SK-N-SH treated with all-trans-retinoic acid at 6 μM for 48 hours (cell line): Measurements from ENCODE around the gene ZNF710.

Experiments
- ATAC-seq: fragments of 200-7000 bp; cut with Tn5 transposase; 3 replicates; pipeline ENCODE4 v1.9.1; 2020; ENCODE audit warnings: mild to moderate bottlenecking, moderate library complexity
- ARNTL ChIP-seq: fragments of 450-650 bp; formaldehyde crosslinking; IDR thresholded peaks from 2 replicates; pipeline ENCODE4 v1.5.0; 2020; ENCODE audit warnings: low read depth, mild to moderate bottlenecking, moderate library complexity, borderline replicate concordance
- BACH2 ChIP-seq: fragments of 250-450 bp; sonication (Bioruptor Pico); IDR thresholded peaks from 2 replicates; pipeline ENCODE4 v1.9.0; 2021; ENCODE audit warnings: mild to moderate bottlenecking, borderline replicate concordance
- CSDC2 ChIP-seq: fragments of 250-450 bp; sonication (Bioruptor Pico); IDR thresholded peaks from 2 replicates; pipeline ENCODE4 v1.5.0; 2020; ENCODE audit warnings: mild to moderate bottlenecking, moderate library complexity
- ESRRG ChIP-seq: fragments of 250-450 bp; sonication (Bioruptor Pico); IDR thresholded peaks from 2 replicates; pipeline ENCODE4 v1.6.1; 2021; ENCODE audit warnings: mild to moderate bottlenecking
- GLIS3 ChIP-seq: fragments of 250-450 bp; sonication (Bioruptor Pico); IDR thresholded peaks from 2 replicates; pipeline ENCODE4 v1.5.0; 2020; ENCODE audit warnings: mild to moderate bottlenecking, moderate library complexity
- ISL1 ChIP-seq: fragments of 250-450 bp; sonication (Bioruptor Pico); IDR thresholded peaks from 2 replicates; pipeline ENCODE4 v2.1.2; 2022; ENCODE audit warnings: mild to moderate bottlenecking, moderate library complexity
- OSR1 ChIP-seq: fragments of 250-450 bp; sonication (Bioruptor Pico); IDR thresholded peaks from 2 replicates; pipeline ENCODE4 v1.8.0; 2022; ENCODE audit warnings: moderate library complexity, mild to moderate bottlenecking, inconsistent platforms
- PPARA ChIP-seq: fragments of 250-450 bp; sonication (Bioruptor Pico); IDR thresholded peaks from 2 replicates; pipeline ENCODE4 v1.5.0; 2020; ENCODE audit warnings: mild to moderate bottlenecking, borderline replicate concordance
- RARB ChIP-seq: fragments of 250-450 bp; sonication (Bioruptor Pico); IDR thresholded peaks from 2 replicates; pipeline ENCODE4 v1.8.0; 2021; ENCODE audit warnings: mild to moderate bottlenecking, moderate library complexity
- SNAI2 ChIP-seq: fragments of 250-450 bp; sonication (Bioruptor Pico); IDR thresholded peaks from 2 replicates; pipeline ENCODE4 v1.5.0; 2020; ENCODE audit warnings: mild to moderate bottlenecking, moderate library complexity
- TCF4 ChIP-seq: fragments of 250-450 bp; sonication (Bioruptor Pico); IDR thresholded peaks from 2 replicates; pipeline ENCODE4 v1.8.0; 2021; ENCODE audit warnings: mild to moderate bottlenecking, moderate library complexity, borderline replicate concordance
- TOX ChIP-seq: fragments of 250-450 bp; sonication (Bioruptor Pico); IDR thresholded peaks from 2 replicates; pipeline ENCODE4 v1.8.0; 2021; ENCODE audit warnings: mild to moderate bottlenecking, moderate library complexity, borderline replicate concordance
- ZC3H10 ChIP-seq: fragments of 250-450 bp; sonication (Bioruptor Pico); IDR thresholded peaks from 2 replicates; pipeline ENCODE4 v1.5.1; 2021; ENCODE audit warnings: mild to moderate bottlenecking, moderate library complexity
- ZFP3 ChIP-seq: fragments of 250-450 bp; sonication (Bioruptor Pico); IDR thresholded peaks from 2 replicates; pipeline ENCODE4 v1.5.0; 2020; ENCODE audit warnings: mild to moderate bottlenecking, moderate library complexity
- ZFP30 ChIP-seq: fragments of 450-650 bp; formaldehyde crosslinking; IDR thresholded peaks from 2 replicates; pipeline ENCODE4 v1.5.0; 2022; ENCODE audit warnings: mild to moderate bottlenecking, moderate library complexity
- ZNF565 ChIP-seq: fragments of 450-650 bp; formaldehyde crosslinking; conservative IDR thresholded peaks from 2 replicates; pipeline ENCODE4 v1.5.0; 2020; ENCODE audit warnings: low read depth, mild to moderate bottlenecking, moderate library complexity
- ZNF70 ChIP-seq: fragments of 450-650 bp; formaldehyde crosslinking; IDR thresholded peaks from 2 replicates; pipeline ENCODE4 v1.5.0; 2020; ENCODE audit warnings: mild to moderate bottlenecking, moderate library complexity
- ZNF8 ChIP-seq: fragments of 450-650 bp; formaldehyde crosslinking; IDR thresholded peaks from 2 replicates; pipeline ENCODE4 v1.5.0; 2020; ENCODE audit warnings: mild to moderate bottlenecking, moderate library complexity
- TF ChIP-seq, protein P1 (sequence below): fragments of 250-450 bp; sonication (Bioruptor Pico); IDR thresholded peaks from 2 replicates; pipeline ENCODE4 v1.5.1; 2021; ENCODE audit warnings: mild to moderate bottlenecking, moderate library complexity
- TF ChIP-seq, protein P2 (sequence below): fragments of 250-450 bp; sonication (Bioruptor Pico); IDR thresholded peaks from 2 replicates; pipeline ENCODE4 v1.5.0; 2020; ENCODE audit warnings: mild to moderate bottlenecking, moderate library complexity
- TF ChIP-seq, protein P3 (sequence below): fragments of 250-450 bp; sonication (Bioruptor Pico); IDR thresholded peaks from 2 replicates; pipeline ENCODE4 v1.5.1; 2020; ENCODE audit warnings: low read depth, mild to moderate bottlenecking, moderate library complexity
- TF ChIP-seq, protein P4 (sequence below): fragments of 250-450 bp; sonication (Bioruptor Pico); IDR thresholded peaks from 2 replicates; pipeline ENCODE4 v1.8.0; 2021; ENCODE audit warnings: low read depth, mild to moderate bottlenecking, moderate library complexity, borderline replicate concordance
- TF ChIP-seq, protein P5 (sequence below): fragments of 250-450 bp; sonication (Bioruptor Pico); IDR thresholded peaks from 2 replicates; pipeline ENCODE4 v1.8.0; 2020; ENCODE audit warnings: mild to moderate bottlenecking, moderate library complexity, borderline replicate concordance

ZNF710 gene

DNA sequence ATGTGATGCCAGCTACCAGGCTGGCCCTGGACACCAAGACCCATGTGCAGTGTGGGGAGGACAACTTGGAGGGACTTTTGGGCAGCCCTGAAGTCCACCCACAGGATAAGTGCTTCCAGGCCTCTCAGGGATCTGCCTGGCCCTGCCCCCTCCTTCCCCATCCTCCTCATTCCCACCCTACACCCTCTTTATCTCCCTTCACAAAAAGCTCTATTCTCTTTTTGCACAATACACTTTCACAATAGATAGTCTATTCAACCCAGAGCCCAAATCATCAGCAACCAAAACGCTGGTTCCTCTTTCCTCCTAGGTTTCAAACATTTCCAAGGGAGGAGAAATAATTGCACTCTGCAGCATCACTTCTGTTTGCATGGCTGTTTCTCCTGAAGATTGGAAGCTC lies 7.8 kb upstream of the ZNF710 start (continued):
- TF ChIP-seq ARNTL (CRISPR knock-in tag) (no peak), GLIS3 (no peak), RARB (CRISPR knock-in tag) (no peak), ZNF8 (no peak)

DNA sequence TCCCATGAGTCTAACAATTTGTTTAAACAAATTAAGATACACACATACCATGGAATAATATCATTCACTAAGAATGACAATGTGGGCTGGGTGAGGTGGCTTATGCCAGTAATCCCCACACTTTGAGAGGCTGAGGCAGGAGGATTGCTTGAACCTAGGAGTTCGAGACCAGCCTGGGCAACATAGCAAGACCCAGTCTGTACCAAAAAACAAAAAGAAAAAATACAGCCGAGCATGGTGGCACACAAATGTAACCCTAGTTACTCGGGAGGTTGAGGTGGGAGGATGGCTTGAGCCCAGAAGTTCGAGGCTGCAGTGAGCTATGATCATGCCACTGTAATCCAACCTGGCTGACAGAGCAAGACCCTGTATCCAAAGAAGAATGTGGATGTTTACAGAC lies 4.0 kb upstream of the ZNF710 start:
- TF ChIP-seq OSR1 (CRISPR knock-in tag) (no peak), ZFP3 (CRISPR knock-in tag) (no peak), ISL1 (CRISPR knock-in tag) (no peak), TCF4 (CRISPR knock-in tag) (no peak), ZNF70 (CRISPR knock-in tag) (no peak), SNAI2 (CRISPR knock-in tag) (no peak), TOX (CRISPR knock-in tag) (no peak), CSDC2 (no peak), ZNF565 (CRISPR knock-in tag) (no peak), ZC3H10 (CRISPR knock-in tag) (no peak), GLIS3 (no peak), BACH2 (CRISPR knock-in tag) (no peak), PPARA (CRISPR knock-in tag) (no peak), ZFP30 (CRISPR knock-in tag) (no peak), ESRRG (no peak)
- TF ChIP-seq, protein P1, sequence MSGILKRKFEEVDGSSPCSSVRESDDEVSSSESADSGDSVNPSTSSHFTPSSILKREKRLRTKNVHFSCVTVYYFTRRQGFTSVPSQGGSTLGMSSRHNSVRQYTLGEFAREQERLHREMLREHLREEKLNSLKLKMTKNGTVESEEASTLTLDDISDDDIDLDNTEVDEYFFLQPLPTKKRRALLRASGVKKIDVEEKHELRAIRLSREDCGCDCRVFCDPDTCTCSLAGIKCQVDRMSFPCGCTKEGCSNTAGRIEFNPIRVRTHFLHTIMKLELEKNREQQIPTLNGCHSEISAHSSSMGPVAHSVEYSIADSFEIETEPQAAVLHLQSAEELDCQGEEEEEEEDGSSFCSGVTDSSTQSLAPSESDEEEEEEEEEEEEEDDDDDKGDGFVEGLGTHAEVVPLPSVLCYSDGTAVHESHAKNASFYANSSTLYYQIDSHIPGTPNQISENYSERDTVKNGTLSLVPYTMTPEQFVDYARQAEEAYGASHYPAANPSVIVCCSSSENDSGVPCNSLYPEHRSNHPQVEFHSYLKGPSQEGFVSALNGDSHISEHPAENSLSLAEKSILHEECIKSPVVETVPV, result no peak
- TF ChIP-seq, protein P2, sequence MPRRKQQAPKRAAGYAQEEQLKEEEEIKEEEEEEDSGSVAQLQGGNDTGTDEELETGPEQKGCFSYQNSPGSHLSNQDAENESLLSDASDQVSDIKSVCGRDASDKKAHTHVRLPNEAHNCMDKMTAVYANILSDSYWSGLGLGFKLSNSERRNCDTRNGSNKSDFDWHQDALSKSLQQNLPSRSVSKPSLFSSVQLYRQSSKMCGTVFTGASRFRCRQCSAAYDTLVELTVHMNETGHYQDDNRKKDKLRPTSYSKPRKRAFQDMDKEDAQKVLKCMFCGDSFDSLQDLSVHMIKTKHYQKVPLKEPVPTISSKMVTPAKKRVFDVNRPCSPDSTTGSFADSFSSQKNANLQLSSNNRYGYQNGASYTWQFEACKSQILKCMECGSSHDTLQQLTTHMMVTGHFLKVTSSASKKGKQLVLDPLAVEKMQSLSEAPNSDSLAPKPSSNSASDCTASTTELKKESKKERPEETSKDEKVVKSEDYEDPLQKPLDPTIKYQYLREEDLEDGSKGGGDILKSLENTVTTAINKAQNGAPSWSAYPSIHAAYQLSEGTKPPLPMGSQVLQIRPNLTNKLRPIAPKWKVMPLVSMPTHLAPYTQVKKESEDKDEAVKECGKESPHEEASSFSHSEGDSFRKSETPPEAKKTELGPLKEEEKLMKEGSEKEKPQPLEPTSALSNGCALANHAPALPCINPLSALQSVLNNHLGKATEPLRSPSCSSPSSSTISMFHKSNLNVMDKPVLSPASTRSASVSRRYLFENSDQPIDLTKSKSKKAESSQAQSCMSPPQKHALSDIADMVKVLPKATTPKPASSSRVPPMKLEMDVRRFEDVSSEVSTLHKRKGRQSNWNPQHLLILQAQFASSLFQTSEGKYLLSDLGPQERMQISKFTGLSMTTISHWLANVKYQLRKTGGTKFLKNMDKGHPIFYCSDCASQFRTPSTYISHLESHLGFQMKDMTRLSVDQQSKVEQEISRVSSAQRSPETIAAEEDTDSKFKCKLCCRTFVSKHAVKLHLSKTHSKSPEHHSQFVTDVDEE (CRISPR knock-in tag), result no peak
- TF ChIP-seq, protein P3, sequence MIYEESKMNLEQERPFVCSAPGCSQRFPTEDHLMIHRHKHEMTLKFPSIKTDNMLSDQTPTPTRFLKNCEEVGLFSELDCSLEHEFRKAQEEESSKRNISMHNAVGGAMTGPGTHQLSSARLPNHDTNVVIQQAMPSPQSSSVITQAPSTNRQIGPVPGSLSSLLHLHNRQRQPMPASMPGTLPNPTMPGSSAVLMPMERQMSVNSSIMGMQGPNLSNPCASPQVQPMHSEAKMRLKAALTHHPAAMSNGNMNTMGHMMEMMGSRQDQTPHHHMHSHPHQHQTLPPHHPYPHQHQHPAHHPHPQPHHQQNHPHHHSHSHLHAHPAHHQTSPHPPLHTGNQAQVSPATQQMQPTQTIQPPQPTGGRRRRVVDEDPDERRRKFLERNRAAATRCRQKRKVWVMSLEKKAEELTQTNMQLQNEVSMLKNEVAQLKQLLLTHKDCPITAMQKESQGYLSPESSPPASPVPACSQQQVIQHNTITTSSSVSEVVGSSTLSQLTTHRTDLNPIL, result no peak
- TF ChIP-seq, protein P4, sequence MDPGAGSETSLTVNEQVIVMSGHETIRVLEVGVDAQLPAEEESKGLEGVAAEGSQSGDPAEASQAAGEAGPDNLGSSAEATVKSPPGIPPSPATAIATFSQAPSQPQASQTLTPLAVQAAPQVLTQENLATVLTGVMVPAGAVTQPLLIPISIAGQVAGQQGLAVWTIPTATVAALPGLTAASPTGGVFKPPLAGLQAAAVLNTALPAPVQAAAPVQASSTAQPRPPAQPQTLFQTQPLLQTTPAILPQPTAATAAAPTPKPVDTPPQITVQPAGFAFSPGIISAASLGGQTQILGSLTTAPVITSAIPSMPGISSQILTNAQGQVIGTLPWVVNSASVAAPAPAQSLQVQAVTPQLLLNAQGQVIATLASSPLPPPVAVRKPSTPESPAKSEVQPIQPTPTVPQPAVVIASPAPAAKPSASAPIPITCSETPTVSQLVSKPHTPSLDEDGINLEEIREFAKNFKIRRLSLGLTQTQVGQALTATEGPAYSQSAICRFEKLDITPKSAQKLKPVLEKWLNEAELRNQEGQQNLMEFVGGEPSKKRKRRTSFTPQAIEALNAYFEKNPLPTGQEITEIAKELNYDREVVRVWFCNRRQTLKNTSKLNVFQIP (CRISPR knock-in tag), result no peak
- TF ChIP-seq, protein P5, sequence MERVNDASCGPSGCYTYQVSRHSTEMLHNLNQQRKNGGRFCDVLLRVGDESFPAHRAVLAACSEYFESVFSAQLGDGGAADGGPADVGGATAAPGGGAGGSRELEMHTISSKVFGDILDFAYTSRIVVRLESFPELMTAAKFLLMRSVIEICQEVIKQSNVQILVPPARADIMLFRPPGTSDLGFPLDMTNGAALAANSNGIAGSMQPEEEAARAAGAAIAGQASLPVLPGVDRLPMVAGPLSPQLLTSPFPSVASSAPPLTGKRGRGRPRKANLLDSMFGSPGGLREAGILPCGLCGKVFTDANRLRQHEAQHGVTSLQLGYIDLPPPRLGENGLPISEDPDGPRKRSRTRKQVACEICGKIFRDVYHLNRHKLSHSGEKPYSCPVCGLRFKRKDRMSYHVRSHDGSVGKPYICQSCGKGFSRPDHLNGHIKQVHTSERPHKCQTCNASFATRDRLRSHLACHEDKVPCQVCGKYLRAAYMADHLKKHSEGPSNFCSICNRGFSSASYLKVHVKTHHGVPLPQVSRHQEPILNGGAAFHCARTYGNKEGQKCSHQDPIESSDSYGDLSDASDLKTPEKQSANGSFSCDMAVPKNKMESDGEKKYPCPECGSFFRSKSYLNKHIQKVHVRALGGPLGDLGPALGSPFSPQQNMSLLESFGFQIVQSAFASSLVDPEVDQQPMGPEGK (CRISPR knock-in tag), result no peak
- ATAC-seq, result no peak

DNA sequence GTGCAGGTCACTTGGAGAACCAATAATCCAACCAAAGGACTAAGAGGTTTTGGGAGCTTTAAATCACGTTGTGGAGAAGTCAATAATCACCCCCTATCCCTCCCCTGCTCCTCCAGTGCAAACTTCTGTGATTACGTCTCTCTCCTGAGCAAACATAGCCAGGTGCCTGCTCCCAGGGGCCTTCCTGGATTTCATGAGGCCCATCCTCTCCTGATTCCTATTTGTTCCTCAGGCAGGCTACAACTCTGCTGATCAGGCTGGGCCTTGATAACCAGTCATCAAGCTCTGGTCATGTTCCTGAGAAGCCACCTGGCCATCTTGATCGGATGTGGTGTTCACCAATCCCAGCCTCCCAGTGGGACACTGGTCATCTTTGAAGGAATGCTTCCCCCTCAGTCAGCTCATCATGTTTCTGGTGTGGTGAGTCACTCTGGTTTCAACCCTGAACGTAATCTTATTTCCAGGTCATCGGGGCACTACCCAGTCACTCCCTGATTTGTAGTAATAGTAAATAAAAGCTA lies 2.9 kb upstream of the ZNF710 start:
- ATAC-seq, result peak; percentile 20; the same call in 1 of the 3 replicates
- TF ChIP-seq ZNF70 (CRISPR knock-in tag) (no peak), RARB (CRISPR knock-in tag) (no peak), SNAI2 (CRISPR knock-in tag) (no peak), TCF4 (CRISPR knock-in tag) (no peak), TOX (CRISPR knock-in tag) (no peak), ZNF565 (CRISPR knock-in tag) (no peak), GLIS3 (no peak), ARNTL (CRISPR knock-in tag) (no peak), CSDC2 (no peak), PPARA (CRISPR knock-in tag) (no peak)
- TF ChIP-seq, protein P4 (CRISPR knock-in tag), result no peak
- TF ChIP-seq, protein P1, result no peak
- TF ChIP-seq, protein P3, result no peak
